Glomerular endothelial cell (primary cell): Measurements from ENCODE around the gene DDRGK1. TPM values are rescaled to one million over a fixed set of nuclear protein-coding genes. Genes with fewer than 3 reads are reported as not detected.
"Not testable (repeated sequence)": the region's sequence is repeated elsewhere in the genome, so short reads cannot be mapped to it uniquely, and the experiment has no call there.

Source experiments
- DNase-seq: peaks from one replicate; pipeline ENCODE4 v3.0.0-alpha.2; 2011; ENCODE audit warnings: low read depth, low spot score; ENCODE audit errors: extremely low read depth
- total RNA-seq: library from RNA; depleted of rRNA; stranded (reverse); fragments of >200 nt; gene quantifications from 2 replicates; pipeline ENCODE4 v1.2.3, GENCODE V29; 2015

DDRGK1 gene
- total RNA-seq, 1 donor from 2014 or later: 82.0 TPM

DNA sequence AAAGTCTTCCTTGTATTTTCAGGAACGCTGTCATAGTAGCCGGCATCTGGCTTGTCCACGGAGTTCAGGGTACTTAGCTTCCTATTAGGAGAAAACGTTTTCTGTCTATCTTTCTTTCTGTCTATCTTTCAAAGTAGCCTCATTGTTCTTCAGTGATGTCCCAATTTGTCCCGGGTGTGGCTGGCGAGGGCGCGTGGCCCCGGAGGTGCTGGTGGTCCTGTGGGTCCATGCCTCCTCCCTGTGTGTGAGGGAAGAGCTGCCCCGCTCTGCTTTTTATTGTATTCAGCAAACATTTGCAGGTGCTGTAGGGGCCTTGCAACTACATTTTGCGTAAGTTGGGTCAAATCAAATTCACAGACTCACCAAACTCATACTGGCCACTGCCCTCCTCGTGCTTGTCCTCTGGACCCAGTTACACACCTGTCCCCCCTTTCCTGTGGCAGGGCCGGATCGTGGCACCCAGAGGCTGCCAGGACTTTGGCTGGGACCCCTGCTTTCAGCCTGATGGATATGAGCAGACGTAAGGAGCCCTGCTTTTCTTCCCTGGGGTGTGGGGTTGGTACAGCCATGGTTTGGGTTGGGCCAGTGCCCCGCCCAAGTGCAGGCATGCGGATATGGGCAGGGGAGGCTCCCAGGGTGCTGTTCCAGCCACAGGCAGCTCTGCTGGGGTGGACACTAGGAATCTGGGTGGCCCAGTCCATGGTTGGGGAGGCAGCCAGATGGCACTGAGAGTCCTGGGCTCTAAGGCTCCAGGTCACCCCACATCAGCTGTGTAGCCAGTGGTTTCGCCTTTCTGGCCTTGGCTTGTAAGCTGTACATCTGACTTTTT is 17.1 kb upstream of the DDRGK1 start:
- no peak for DNase-seq

DNA sequence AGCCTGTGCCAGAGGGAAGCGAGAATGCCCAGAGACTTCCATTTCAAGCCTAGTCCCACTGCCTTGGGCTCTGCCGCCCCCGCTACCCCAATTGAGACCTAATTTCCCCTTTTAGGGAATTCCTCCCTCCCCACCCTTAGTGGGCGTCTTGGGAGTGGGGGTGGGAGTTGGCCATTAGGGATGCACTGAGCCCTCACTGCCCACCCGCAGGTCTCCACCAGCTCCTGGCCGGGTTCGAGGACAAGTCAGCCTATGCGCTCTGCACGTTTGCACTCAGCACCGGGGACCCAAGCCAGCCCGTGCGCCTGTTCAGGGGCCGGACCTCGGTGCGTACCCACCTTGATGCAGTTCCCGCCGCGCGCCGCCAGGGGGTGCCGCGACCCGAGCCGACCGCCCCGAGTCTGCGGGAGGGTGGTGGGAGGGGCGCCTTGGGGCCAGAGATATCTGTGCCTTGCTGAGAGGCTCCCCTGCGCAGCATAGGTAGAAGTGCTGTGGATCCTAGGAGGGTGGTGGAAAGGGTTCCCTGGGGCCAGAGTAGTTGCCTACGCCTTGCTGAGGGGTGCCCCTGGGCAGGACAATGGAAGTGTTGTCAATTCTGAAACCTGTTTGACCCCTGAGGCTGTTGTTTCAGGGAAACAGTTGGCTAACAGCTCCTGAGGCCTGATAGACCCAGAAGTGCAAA is 14.0 kb upstream of the DDRGK1 start:
- DNase-seq: no peak

DNA sequence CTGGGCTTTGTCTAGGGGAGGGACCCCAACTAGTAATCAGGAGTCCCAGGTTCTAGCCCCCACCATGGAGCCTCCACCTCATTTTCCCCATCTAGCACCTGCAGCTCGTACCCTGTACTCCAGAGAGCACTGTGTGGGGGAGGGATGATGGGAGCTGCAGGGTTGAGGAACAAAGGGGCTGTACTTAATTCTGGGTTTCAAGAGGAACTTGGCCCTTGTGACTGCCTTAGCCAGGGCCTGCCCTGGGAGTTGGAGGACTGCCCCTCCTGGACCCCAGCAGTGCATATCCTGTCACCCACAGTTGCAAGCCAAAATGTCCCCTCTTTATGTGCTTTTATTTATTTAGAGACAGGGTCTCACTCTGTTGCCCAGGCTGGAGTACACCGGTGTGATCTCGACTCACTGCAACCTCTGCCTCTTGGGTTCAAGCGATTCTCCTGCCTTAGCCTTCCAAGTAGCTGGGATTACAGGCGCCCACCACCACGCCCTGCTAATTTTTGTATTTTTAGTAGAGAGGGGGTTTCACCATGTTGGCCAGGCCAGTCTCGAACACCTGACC is 11.0 kb upstream of the DDRGK1 start:
- DNase-seq: not testable (repeated sequence)

DNA sequence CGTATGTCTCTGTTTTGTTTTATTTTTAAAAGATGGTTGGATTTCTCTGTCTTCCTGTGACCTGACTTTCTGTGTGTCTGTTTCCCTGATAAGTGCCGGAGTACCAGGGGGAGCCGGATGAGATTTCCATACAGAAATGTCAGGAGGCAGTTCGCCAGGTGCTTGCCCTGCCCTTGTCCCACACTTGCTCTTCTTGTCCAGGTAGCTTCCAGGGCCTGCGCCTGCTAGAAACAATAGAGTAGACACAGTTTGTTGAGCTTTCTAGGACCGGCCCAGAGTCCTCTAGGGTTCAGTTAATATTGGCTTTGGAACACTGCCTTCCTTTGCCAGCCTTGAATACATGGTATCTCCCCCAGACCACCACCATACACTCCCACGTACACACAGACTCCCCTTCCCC is 8.7 kb upstream of the DDRGK1 start:
- no peak for DNase-seq

DNA sequence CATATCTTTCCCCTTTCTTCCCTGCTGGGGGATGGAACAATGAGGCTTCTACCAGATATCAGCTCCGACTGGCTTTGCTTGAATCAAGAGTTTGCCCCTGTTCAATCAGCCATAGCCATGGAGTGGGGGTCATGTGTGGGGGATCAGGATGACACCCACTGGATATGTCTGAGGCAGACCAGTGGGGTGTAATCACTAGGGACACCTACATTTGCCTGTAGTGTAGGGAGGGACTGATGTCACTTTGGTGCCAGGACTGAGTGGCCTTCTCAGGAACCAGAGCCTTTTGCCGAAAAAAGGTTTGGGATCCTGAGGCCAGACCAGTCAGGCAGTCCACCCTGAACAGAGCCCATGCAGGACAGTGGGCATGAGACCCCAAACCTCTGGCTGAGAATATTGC is 5.9 kb upstream of the DDRGK1 start:
- no peak for DNase-seq

DNA sequence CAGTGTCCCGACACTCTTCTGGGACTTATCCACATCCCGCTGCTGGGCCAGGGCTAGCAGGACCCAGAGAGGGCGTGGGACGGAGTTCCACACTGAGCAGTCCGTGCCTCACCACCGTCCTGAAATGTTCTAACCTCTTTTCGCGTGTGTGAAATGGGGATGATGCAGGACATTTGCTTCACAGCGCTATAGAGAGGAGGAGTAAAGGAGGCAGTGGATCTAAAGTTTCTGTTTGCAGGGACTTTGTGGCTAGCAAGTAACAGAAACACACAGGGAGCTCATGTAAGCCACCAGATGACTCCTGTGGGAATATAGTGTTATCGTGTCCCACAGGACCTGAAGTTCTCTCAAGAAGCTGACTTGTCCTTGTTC is 5.5 kb upstream of the DDRGK1 start:
- DNase-seq: no peak

DNA sequence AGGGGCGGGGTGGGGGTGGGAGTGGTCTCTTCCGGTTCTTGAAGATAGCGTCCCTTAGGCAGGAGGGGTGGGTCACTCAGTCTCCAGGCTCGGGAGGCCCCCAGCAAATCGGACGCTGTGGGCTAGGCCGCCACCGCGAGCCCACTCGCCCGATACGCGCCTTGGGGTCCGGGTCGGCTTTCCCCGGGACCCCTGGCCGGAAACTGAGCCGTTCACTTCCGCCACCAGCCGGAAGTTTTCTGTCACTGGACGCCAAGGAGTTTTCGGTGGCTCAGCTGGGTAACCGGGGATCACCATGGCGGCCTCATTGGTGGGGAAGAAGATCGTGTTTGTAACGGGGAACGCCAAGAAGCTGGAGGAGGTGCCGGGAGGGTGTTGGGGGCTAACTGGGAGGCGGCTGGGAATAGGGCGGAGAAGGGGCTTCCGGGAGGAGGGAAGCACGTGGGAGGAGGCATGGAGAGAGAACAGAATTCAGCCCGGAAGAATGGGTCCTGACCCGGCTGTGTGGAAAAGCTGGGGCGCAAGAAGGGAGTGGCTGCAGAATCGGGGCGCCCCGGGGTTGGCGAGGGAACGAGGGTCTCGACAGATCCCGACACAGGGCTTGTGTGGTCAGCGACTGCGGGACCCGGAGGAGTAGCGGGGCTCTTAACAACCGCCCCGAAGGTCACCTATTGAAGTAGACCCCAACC is 4.9 kb upstream of the DDRGK1 start, which contains the start of gene ITPA:
Gene ITPA (plus strand): TSS at position 242 of the 689 bp plus-strand sequence. CDS start 54 bp downstream, at position 296.
- DNase-seq: no peak

DNA sequence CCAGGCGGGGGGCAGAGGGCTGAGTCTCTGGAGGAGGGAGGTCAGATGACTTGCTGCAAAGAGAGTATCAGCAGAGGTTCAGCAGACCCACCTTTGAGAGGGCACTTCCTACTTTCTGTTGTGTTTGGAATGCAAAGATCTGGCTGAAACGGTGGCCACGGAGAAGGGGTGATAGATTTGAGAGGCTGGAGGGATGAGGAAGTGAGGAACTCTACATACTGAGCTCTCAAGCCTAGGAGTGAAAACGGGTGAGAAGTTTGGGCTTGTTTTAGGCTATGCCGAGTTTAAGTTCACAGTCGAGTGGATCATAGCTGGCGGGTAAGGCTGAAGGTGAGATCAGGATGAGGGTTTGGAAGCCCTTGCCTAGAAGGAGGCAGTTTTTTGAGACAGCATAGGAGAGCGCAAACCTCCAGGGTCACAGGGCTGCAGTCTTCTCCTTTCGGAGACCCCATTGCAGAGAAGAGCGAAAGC is 4.3 kb upstream of the DDRGK1 start:
- DNase-seq: no peak

DNA sequence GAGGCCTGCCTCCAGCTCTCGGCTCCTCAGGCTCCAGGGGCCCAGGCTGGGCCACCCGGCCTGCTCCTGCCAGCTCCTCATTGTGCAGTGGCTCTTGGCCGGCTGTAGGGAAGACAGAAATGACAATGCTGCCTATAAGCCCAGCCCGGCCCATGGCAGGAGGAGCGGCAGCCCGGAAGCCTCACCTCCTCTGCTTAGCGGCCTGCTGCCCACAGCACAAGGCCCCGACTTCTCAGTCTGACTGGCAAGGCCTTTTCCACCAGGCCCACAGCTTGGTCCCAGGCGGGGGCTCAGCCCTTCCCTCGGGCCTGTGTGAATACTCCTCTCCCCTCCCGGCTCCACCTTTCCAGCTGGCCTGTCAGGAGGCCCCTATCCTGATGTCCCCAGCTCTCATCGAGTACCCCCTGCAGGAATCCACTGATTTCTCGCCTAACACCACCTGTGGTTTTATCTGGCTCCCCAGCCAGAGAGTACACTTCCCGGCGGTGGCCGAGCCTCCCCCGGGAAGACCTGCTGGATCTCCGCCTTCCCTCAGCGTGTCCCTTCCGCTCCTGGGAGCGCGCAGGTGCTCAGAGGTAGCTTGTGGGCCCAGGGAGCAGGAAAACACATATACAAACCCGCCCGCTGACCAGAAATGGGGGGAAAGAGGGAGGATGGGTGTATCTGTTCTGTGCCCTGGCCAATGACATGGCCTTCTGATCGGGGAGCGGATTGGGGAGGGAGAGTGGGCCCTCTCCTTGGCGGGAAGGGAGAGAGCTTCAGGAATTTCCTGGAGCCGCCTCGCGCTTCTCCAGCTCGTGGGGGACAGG is 963 bp downstream of the DDRGK1 start:
- no peak for DNase-seq

DNA sequence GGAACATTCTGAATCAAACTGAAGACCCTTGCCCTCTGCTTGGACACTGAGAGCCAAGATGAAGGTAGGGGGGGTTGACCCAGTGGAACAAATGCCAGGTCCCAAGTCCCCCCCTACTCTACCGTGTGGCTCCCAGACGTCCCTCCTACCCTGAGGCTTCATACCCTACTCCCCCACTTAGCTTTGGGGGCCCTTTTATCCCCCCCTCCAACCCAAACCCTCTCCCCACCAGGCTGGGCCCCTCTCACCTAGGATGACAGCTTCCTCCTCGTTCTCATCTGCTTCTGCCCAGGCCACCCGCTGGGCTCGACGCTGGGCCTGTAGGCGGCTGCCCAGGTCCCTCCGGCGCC is 1.5 kb downstream of the DDRGK1 start:
- no peak for DNase-seq

DNA sequence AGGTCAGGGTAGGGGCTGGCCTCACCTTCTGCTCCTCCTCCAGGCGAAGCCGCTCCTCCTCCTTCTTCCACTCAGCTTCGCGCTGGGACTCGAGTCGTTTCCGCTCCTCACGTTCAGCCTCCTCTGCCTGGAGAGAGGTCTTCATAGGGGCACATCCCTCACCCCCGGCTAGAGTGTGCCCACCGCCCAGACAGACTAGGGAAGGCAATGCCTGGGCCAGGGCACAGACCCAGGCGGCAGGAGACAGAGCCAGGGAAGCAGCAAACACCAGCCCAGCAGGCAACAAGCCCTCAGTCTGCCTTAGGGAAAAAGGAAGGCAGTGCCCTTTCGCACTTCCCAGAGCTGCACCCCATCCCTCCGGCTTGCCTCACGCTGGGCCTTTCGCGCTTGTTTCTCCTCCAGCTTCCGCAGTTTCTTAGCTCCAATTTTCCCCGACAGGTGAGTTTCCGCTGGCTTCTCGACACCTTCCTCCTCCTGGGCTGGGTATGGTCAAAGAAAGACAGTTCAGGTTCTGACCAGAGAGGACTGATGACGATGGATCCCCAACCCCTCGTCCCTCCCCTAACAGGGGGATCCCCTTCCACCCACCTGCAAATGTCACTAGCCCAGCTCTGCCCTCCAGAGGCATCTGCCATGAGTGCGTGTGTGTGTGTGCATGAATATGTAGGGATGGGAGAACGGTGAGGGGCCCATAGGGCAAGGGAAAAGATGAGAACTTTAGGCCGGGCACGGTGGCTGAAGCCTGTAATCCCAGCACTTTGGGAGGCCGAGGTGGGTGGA is 4.3 kb downstream of the DDRGK1 start:
- DNase-seq: no peak

DNA sequence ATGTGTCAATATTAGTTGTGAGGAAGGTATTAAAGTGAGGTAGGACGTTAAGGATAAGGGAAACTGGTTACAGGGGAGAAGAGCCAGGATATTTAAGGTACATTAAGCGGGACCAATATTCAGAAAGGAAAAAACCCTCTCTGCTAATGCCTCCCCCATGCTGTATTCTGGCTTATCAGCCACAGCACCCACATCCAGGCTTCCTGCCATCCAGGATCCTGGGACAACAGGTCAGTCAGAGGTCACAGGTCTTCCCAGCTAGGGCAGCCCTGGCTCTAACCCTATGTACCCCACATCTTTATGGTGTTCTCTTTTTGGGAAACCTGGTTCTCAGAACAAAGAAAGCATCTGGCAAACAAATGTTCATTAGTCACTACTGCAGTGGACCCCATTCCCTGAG is 5.3 kb downstream of the DDRGK1 start:
- no peak for DNase-seq

DNA sequence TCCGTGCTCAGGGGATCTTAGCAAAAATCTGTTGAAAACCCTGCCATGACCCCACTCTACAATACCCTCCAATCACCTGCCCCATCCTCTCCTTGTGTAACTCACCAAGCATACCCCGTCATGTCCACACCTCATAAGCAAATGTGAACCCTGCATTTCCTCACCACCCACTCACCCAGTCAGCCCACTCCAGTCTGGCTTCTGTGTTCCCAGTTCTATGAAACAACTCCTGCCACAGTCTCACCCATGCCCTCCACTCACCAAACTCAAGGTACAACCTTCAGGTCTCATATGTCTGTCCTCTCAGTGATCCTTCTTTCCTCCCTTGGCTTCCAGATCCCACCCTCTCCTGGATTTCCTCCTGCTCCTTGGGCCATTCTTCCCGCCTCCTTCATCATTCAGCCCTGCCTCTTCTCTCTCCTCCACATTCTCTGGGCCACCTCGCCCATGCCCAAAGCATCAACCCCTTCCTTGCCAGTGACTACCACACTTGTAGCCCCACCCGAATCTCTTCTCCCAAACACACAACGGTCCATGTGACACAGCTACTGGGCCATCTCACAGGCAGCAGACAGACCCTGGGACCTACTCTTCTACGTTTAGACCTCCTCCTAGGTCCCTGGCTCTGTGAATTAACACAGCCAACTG is 8.8 kb downstream of the DDRGK1 start:
- no peak for DNase-seq

DNA sequence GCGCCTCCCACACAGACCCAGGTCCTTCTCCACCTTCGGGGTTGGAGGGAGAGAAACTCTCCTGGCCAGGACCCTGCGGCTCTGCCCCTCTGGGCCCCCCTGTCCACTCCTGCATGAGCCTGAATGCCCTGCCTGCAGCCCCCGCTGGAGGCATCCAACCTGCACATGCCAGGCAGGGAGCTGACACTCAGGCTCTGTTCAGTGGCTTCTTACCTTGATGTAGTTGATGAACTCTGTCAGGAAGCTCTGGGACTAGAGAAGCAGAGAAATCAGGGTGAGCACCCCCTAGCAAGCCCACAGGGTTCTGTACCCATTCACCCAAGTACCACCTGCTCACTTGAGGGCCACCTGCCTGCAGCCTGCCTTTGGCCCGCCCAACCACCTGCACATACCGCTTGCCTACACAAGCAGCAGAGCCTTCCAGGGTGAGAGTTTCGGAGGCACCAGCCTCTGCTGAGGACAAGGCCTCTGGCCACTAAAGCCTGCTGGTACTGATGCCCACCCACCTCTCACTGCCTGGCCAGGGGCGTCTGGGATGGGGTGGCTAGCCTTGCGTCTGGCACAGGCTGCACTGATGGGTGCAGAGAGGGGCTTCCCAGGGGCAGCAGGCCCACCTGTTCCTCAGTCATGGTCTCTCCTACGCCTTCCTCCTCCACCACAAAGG is 9.7 kb downstream of the DDRGK1 start:
- DNase-seq: no peak

DNA sequence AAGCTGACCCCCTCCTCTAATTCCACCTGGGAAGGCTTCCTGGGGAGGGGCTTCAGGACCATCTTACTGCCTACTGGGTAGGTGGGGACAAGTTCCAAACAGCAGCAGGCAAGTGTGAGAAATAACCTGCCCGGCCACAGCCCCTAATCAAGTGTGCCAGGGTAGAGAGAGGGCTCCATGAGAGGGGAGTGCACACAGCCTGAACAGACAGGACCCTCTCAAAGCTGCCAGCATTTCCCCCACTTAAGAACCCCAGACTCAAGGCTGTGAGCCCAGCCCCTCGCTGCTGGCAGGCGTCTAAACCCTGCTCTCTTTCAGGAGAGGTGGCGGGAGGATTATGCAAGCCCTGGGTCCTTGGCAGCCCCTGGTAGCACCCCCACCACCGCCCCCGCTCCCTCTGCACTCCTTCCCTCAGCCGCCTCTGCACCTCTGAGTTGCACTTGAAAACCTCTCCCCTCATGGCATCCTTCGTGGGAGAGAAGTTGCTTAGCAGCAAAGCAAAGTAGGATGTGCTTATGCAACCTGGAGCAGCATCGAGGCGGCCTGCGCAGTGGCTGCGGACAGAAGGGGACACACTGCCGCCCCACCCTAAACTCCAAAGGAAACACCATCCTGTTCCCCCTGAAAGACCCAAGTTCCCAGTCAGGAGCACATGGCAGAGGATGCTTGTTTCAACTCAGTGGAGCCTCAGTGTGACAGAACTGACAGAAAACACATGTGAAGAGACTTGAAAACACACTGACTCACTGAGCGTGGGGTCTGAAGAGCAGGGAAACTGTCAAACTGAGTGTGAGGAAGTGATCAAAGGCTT is 10.5 kb downstream of the DDRGK1 start:
- DNase-seq: no peak

DNA sequence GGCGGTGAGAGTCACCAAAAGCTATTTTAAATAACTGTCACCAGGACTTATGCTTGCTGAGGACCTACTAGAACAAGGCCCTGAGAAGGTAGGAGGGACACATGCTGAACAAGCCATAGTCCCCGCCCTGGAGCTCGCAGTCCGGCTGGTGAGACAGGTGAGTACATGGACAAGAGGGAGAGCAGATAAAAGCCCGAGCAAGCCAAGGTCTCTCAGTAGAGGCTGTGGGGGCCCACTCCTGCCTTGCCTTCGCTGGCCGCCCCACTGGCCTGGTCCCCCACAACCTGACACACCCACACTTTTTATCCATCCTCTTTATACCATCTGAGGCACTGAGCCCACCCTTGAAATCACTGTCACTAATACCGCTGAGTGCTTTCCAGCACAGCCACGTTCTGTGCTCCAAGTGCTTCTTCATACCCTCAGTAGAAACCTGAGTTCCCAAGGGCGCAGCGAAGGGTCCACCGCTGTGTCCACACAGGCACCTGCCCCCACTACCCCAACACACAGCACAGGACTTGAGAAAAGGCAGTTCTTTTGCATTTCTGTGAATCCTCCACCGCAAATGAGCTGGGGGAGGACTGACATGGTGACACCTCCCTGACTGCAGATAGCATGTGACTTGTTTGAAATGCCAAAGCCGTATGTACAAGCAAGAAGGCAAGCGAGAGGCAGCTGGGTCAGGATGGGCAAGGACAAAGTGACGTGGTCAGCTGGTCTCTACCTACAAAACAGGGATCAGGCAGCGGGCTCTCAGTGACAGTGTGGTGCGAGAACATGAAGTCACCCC is 12.1 kb downstream of the DDRGK1 start:
- no peak for DNase-seq

DNA sequence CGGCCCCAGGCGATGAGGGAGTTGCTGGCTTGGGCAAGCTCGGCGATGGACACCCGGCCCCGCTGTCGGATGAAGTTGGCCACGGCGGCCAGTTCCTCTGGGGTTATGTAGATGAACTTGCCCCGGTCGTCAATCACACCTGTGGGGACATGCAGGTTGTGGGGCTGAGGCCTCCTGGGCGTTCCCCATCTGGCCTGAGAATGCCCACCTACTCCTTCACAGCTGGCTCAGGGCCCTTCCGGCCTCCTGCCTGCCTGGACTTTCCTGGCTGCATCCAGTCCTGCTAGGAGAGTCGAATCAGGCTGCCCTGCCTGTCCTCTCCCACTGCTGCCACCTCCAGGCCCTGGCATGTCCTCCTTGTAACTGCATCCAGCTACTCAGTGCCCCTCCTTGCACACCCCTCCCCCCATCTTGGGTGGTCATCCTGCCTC is 13.8 kb downstream of the DDRGK1 start:
- no peak for DNase-seq
